ENCODE measurements around the gene PARP11. TPM values are rescaled to one million over a fixed set of nuclear protein-coding genes. Genes with fewer than 3 reads are reported as not detected.
A peak's percentile ranks its signal among the peaks of the same experiment; 100 is the strongest.

The PARP11 gene, protein sequence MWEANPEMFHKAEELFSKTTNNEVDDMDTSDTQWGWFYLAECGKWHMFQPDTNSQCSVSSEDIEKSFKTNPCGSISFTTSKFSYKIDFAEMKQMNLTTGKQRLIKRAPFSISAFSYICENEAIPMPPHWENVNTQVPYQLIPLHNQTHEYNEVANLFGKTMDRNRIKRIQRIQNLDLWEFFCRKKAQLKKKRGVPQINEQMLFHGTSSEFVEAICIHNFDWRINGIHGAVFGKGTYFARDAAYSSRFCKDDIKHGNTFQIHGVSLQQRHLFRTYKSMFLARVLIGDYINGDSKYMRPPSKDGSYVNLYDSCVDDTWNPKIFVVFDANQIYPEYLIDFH
- 11.4 TPM for total RNA-seq

DNA sequence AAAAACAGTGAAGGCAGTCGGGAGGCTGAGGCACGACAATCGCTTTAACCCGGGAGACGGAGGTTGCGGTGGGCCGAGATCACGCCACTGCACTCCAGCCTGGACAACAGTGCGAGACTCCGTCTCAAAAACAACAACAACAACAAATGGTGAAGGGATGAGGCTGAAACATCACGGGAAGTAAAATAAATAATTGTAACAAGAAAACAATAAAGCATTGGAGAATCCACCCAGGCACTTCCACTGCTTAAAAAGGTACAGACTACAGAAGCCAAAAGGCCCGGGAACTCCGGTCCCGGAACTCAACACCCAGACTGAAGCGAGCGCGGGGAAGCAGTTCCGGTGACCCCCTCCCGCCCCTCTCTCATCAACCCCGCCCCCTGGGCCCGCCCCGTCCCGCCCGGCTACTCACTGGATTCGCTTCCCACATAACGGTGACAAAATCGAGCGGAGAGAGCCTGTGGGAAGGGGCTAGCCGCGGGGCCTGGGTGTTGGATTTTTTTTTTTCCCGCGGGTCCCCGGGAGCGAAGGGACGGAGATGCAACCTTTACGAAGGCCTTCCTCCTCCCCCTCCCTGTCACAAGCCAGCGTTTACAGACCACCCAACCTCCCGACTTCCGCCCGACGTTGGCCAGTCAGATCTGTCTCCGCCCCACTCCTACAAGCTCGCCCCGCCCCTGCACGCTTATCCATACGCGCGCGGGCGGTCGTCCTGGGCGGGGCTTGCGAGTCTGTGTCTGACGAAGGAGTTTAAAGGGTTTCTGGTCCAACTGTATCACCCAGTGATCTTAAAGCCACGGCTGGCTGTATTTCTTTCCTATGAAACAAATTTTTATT lies at the start of gene PARP11:
TSS of gene PARP11 (minus strand) at position 600 of the 837 bp plus-strand sequence. CDS start at position 430, 170 bp downstream.
- peak; percentile 61 for FAIRE-seq
- peak; percentile 63 to 87 for DNase-seq (ENCODE audit: low spot score in 2 of 2)

DNA sequence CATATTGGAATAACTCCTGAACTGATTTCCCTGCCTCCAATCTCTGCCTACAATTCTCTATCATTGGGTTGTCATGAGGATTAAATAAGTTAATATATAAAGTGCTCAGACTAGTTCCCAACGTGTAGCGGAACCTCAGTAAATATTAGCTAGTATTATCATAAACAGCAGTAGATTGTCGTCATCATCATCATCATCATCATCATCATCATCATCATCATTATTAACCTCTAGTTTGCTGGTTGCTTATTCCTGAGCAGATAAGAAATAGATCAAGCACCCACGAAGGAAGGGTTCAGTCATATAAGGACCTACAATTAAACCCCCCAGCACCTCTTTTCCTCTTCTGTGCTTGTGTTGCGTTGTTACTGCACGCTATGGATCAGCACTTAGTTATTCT lies 48.8 kb upstream of the PARP11 start:
- no peak for DNase-seq (ENCODE audit: low spot score in 2 of 2)
- FAIRE-seq: no peak

DNA sequence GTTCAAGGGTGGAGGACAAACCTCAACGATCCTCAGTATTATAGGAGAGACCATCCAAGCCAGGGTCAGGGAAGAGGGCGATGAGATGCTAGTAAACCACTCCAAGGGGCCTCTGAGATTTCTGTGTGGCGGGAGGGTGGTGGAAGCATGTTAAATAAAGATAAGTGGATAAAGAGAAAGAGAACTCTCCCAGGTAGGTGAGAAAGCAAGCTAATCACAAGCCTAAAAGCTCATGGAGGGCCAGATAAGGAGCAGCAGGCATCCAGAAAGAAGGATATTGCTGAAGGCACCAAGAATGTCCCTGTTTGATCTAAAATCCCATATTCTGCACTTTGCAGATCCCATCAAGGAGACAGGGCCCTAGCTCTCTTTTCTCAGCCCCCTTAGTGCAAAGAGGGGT lies 48.3 kb upstream of the PARP11 start:
- no peak for DNase-seq (ENCODE audit: low spot score in 2 of 2)
- FAIRE-seq: no peak

DNA sequence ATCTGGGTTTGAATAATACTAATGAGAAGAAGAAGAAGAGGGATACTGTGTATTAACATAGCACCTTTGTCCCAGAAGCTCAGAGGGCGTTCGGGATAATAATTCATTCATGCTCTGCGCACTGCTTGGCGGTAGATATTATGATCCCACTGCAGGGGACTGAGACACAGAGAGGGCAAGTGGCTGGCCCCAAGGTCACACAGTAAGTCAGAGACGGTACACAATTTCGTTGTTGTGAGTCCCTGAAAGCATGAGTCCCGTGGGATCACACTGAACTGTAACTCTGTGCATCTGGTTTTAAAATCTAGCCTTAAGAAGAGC lies 47.9 kb upstream of the PARP11 start:
- DNase-seq (ENCODE audit: low spot score in 2 of 2) (no peak), FAIRE-seq (no peak)

DNA sequence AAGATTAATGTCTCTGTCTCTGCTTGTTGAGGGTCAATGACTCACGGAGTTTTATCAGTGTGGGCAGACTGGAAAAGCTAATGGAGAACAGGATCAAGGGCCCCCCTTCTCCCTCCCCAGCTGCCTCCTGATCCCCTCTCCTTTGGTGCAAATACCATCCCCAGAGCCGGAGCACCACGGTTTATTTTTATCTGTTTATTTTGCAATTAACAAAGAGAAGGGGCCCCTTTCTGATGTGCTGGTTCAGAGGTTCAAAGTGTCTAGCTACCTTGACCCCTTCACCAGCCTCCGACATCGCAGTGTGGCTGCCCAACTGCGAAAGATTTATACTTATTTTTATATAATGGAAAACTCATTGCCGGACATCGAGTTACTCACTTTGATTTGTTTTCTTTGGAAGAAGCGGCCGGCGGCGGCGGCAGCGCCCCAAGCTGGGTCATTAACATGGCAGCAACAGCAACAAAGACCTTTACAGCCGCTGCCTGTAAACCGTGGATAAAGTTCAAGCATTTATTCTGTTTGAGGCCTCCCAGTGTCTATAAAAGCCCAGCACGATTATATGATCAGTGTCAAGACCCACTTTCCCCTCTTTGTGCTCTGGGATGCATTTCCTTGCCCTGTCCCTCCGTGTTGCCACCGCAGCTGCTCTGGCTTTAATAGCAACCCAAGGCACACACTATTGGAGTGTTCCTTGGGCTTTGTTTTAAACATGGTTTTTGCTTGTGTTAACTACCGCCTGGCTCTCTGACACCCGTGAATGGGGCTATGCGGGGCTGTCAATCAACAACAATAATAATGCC lies 47.4 kb upstream of the PARP11 start:
- FAIRE-seq: no peak
- no peak for DNase-seq (ENCODE audit: low spot score in 2 of 2)

DNA sequence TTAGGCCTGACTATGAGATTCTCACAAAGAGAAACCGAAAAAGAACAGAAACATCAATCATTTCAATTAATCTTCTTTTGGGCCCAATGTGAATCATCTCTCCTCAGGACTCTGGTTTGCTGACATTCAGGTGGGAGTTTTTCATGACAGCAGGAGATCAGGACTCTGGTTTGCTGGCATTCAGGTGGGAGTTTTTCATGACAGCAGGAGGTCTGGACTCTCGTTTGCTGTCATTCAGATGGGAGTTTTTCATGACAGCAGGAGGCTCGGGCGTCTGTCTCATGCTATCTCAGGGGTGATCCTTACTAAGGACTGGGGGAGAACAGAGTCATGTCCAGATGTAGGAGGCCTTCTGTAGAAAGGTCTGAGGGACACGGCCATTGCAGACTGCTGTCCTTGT lies 40.1 kb upstream of the PARP11 start:
- no peak for DNase-seq (ENCODE audit: low spot score in 2 of 2)
- FAIRE-seq: no peak

DNA sequence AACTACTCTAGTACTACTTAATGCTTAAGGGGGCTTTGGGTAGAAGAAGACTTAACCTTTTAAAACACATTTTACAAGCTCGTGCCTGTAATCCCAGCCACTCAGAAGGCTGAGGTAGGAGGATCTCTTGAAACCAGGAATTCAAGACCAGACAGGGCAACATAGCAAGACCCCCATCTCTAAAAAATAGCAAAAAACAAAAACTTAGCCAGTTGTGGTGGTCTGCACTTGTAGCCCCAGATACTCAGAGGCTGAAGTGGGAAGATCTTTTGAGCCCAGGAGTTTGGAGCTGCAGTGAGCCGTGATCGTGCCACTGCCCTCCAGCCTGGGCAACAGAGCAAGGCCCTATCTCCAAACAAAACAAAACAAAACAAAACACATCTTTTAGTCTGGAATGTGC lies 39.7 kb upstream of the PARP11 start:
- DNase-seq (ENCODE audit: low spot score in 2 of 2) (no peak), FAIRE-seq (no peak)

DNA sequence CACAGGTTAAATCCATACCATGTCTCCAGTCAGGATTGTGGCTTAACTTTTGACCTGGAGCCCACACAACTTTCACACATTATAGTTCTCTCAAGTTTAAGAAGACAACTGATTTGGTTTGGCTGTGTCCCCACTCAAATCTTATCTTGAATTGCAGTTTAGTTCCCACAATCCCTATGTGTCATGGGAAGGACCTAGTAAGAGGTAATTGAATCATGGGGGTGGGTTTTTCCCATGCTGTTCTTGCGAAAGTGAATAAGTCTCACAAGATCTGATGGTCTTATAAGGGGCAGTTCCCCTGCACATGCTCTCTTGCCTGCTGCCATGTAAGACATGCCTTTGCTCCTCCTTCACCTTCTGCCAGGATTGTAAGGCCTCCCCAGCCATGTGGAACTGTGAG lies 38.2 kb upstream of the PARP11 start:
- no peak for DNase-seq (ENCODE audit: low spot score in 2 of 2)
- FAIRE-seq: no peak

DNA sequence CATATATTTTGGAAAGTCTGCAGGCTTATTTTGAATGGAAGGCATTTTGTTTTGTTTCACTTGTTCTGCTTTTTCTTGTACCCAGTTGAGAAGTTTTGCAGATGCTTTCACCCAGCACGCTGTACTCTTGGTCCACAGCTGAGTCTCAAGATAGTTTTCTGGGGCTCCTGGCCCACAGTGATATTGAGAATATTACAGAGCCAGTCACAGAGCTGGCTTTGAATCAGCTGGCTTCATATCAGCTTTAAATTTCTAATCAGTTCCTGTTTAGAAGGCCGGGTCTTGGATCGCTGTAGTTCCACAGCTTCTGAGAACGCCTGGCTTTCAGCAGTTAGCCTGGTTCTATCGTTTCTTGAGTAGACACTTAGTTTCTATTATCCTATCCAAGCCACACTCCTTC lies 32.5 kb upstream of the PARP11 start:
- no peak for FAIRE-seq
- no peak for DNase-seq (ENCODE audit: low spot score in 2 of 2)

DNA sequence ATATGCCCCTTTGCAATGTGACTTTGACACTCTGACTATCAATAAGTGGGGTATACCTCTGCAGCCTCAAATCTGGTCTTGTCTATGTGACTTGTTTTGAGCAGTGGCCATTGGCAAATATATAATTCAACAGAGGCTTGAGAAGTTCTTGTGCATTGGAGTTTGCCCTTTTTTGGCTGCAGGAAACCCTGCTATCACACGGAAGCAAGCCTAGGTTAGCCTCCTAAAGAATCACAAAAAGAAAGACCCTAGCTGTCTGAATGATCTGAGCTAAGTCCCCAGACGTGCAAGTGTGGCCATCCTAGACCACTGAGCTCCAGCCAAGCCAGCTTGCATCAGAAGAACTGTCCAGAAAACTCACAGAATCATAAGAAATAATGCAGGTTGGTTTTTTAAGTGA lies 31.8 kb upstream of the PARP11 start:
- FAIRE-seq: no peak
- no peak for DNase-seq (ENCODE audit: low spot score in 2 of 2)

DNA sequence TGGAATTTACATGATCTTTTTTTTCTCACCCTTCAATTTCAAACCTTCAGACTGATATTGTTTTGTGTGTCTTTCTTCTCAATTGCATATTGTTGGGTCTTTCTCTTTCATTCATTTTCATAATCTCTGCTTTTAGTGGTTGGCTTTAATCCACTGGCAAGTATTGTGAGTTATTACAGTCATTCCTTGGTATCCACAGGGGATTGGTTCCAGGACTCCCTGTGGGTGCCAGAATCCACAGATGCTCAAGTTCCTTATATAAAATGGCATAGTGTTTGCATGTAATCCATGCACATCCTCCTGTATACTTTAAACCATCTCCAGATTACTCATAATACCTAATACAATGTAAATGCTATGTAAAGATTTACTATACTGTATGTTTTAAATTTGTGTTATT lies 29.7 kb upstream of the PARP11 start:
- FAIRE-seq (no peak), DNase-seq (ENCODE audit: low spot score in 2 of 2) (no peak)

DNA sequence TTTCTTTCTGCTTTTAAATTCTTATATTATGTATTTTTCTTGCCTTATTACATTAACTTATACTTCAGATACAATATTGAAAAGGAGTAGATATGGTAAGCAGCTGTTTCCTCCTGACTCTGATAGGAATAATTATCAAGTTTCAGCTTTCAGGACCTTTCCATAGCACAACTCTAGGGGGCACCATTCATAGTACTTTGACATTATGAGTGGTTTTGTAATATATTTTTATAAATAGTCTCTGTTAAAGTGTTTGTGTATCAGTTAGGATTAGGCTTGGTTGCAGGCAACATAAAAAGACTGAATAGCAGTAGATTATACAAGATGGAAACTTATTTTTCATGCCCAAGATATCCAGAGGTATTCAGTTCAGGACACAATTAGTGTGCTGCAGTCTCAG lies 27.9 kb upstream of the PARP11 start:
- DNase-seq (ENCODE audit: low spot score in 2 of 2) (no peak), FAIRE-seq (no peak)

DNA sequence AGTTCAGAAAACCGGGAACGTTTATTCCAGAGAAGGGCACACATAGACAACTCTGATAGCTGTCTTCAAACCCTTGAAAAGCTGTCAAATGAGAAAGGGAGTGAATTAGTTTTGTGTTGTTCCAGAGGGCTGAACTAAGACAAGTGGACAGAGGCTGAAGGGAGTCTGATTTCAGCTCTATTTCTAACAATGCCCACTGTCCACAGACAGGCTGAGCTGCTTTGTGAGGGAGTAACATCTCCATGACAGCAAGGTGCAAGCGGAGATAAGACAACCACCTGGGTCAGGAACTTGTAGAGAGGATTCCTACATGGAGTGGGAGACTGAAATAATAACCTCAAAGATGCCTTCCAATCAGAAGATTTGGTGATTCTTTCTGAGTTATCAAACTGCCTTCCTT lies 25.6 kb upstream of the PARP11 start:
- DNase-seq (ENCODE audit: low spot score in 2 of 2): no peak
- no peak for FAIRE-seq

DNA sequence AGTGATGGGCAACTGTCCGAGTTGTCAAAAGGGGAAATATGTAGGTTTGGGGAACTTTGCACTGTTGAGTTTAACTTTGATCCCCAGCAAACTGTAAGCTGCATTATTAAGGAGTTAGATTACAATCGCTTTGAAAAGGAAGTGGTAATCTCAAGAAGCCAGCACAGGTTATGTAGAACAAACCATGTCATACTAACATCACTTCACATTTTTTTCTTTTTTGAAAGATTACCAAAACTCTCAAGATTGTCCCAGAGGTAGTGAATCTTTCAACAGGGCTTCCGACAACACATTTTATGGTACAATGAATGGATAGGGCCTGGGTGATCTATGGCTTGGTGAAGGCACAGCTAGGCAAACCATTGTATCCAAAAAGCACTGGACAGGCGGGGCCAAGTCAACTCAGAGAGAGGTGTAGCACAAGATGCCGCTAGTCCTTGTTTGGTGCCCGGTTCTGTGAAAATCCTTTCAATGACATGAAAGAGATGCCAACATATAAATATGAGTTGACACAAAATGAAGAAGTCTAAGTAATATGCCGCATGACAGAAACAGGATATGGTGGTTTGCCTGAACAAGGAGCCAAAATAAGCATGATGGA lies 24.3 kb upstream of the PARP11 start:
- no peak for FAIRE-seq
- DNase-seq (ENCODE audit: low spot score in 2 of 2): no peak

DNA sequence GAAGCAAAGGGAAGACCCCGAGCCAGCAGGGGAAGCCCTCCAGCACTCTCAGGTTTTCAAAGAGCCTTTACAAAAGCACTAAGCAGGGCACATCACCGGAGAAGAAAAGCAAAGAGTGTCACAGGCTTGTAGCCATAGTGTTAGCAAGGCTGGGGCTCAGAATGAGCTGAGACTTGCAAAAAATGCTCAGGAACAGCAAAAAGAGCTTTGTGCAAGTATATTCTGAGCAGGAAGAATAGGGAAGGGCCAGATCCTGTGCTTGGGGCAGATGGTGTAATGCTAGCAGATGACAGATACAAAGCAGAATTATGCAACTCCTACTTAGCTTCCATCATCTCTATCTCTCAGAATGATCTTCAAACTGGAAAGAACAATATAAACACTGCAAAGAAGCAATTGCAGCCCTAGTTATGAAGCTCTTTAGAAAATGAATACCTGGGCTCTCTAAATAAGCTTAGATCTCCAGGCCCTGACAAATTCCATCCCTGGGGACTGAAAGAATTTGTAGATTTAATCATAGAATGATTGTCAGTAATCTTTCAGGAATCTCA lies 23.7 kb upstream of the PARP11 start:
- FAIRE-seq: no peak

DNA sequence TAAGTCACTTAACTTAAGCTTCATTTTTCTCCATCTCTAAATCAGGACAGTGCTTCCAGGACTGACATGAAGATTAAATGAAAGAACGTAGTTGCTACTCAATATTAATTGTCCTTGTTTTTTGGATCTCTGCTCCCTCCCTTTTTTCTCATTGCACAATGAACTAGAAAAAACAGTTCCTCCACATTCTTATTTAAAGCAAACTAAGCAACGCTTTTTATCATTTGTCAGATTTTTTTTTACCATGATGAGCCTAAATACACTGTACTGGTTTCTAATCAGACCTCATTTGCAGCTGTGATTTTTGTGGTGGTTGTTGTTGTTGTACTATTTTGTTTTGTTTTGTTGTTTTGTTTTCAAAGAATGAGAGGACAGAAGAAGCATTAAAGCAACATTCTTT lies 23.2 kb upstream of the PARP11 start:
- DNase-seq (ENCODE audit: low spot score in 2 of 2) (no peak), FAIRE-seq (no peak)

More for the DNA sequence above, 23.7 kb upstream of the PARP11 start:
- DNase-seq (ENCODE audit: low spot score in 2 of 2): no peak

DNA sequence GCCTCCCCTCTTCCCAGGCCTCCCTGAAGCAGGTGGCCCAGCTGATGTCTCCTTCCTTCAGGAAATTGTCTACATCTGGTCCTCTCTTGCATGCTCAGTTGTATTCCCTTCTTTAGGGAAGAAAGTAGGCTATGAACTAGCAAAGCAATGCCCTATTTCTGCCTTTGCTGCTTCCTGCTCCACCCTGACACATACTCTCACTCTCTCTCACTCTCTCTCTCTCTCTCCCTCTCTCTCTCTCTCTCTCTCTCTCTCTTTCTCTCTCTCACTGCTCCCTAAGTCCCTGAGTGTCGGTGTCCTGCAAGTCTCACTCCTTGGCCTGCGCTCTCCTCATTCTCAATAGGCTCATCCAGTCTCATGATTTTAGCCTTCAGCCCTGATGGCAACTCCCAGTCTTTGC lies 19.4 kb upstream of the PARP11 start:
- DNase-seq (ENCODE audit: low spot score in 2 of 2) (no peak), FAIRE-seq (no peak)

DNA sequence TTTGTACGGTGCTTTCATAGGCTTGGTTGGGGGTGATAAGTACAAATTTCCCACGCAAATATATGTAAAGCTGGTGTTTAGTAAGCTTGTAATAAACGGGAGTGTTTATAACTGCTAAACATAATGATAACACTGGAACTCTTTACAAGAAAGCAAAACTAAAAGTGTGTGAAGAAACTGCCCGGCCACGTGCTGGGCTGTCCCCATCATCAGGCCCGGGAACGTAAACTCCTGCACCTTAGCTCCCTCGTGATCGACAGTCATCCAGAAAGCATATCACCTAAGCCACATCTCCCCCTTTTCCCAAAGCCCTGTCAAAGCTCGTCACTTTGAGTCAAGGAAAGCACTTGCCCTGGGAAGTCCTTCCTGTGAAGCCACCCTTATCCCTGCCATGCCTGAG lies 18.0 kb upstream of the PARP11 start:
- no peak for DNase-seq (ENCODE audit: low spot score in 2 of 2)
- FAIRE-seq: no peak

DNA sequence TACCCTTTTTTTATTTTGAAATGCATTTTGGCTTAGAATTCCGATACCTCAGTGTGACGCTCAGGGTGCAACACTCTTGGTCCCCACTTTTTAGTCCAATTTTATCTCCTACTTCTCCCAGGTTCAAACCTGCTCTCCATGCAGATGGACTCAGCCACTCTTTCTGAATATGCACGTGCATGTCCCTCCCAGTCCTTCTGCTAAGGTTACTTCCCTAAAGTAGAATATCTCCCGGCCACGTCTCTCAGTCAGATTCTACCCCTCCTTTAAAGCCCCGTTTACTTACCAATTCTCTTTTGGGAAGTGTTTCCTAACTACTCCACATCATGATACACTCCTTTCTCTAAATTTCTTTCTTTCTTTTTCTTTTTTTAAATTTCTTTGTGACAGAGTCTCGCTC lies 15.5 kb upstream of the PARP11 start:
- FAIRE-seq: no peak

DNA sequence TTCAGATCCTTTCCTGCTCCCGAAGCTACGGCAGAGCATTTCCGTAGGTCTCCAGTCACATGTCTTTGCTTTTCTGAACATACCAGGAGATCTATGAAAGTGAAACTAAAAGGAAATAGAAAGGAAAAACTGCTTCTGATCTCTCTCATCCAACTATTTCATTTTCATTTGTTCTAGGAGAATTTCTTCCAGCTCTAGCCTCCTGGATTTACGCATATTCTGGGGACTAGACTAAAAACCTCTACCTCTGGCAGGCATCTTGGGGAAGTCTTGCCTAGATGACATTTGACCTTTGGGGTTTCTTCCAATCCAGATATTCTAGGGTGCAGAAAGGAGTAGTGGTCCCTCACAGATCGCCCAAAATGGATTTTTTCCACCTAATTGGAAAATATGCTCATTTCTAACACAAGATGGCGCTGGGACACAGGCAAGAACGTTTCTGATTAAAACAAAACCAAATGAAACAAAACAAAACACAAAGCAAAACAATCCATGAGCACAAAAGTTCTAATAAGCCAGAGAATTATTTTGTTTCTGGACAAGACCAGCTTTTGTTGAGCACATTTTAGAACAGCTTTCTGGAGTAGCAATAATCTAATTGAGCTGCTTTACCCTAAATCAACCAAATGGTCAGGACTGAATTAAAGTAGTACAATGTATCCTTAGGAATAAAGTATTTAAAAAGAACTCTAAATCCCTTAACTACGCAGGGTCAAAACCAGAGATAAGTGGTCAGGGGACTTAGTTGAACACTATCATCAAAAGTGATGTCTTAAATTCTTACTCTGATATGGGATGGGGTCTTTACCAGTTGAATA lies 12.3 kb upstream of the PARP11 start:
- FAIRE-seq (peak; percentile 72), DNase-seq (ENCODE audit: low spot score in 2 of 2) (peak; percentile 5 to 27)

More for the DNA sequence above, 15.5 kb upstream of the PARP11 start:
- DNase-seq (ENCODE audit: low spot score in 2 of 2): no peak
